Stimulated activated CD8-positive, alpha-beta memory T cell treated with anti-CD3 and anti-CD28 coated beads, Interleukin-12 subunit alpha, Interleukin-12 subunit beta, amount 100 ng/mL, for 1 hour (primary cell): ENCODE measurements around the gene WDR45.

Experiments
- DNase-seq: peaks from one replicate; pipeline ENCODE4 v3.0.0-alpha.2; 2020; ENCODE audit warnings: low read depth

Gene WDR45

DNA sequence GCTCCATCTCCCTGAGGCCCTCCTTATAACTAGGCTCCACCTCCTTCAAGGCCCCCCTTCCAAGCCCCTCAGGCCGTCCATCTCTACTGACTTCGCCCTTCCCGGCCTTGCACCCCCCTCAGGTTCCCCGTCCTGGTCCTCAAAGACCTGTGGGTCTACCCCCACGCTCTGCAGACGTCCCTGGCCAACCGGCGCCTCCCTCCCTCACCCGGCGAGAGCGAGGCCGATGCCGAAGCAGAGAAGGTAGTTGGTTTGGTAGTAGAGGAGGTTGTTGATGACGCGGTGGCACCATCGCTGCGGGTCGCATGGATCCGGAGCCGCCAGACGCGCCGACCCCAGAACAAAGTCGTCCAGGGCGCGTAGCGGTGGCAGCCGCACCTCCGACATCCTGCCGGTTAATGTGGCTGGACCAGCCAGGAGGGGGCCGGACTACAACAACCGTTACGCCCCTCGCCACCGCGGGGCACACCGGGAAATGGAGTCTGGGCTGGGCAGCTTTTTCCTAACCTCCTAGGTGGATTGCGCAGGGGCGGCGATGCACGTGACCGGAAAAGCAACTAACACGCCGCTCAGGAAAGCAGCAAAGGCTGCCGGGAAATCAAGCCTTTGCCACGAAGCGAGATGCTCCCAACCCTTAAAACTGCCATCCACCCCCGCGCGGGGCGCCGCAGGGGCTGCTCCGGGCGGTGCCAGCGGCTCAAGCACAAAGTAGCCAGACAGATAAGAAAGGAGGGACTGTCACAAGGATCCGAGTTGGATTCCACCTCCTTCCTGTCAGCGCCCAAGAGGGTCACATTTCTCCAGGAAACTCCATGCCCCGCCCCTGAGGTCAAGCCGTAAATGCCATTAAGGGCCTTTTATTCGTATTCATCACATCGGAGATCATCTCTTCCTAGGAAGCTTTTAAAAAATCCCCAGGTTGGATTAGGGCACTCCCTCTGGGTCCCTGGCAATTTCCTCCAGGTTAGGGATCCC lies 5.8 kb downstream of the WDR45 start, which contains the start of gene PRAF2:
Gene PRAF2, minus strand, starts transcription at position 402 of the 975 bp plus-strand sequence. Its CDS starts 15 bp downstream, at position 387.
- peak; percentile 81 for DNase-seq

DNA sequence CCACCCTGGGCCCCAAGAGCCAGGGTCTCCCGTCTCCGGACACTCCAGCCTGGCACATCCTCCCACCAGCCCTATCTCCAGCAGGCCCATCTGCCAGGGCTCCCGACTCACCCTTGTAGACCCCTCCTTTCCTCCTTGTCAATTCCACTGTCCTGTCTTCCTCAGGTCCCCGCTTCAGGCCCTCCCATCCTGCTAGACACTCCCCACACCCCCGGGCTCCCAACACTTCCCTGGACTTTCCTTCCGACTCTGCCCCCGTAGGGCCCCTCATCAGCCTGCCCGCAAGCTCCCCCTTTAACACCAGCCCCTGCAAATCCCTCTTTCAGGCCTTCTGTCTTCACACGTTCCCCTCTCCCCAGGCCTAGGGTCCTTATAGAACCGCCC lies 7.0 kb downstream of the WDR45 start:
- no peak for DNase-seq

DNA sequence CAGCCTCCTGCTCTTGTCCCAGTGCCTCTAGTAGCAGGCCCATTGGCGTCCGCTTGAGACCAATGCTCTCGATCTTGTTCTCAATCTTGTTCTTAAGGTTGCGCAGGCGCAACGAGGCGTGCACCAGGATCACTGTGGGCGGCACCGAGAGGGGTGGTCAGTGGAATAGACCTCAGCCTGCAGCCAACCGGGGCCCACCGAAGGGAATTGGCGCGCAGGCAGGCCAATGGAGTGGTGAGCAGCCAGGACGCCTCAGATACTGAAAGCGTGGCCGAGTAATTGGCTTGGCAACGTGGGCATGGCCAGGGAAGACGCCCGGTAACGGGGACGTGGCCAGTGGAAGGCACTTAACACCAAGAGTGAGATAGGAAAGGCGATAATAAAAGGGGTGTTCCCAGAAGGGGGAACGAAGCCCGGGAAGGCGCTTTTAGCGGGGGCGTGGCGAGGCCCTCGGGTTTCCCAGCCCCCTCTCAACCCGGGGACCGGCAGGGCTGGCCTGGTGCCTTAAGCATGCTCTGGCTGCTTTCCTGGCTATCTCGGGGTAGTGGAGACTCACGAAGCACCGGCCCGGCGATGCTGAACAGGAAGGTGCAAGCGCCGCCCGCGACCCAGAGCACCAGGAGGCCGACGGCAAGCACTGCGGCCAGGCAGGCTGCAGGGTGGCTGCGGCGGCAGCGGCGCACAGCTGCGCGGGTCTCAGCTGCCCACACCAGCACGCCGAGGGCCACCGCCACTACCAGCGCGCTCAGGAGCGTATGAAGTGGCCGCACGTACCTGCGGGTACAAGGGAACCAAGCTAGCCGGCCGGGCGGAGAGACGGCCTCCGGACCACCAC lies 7.6 kb downstream of the WDR45 start:
- DNase-seq: no peak

DNA sequence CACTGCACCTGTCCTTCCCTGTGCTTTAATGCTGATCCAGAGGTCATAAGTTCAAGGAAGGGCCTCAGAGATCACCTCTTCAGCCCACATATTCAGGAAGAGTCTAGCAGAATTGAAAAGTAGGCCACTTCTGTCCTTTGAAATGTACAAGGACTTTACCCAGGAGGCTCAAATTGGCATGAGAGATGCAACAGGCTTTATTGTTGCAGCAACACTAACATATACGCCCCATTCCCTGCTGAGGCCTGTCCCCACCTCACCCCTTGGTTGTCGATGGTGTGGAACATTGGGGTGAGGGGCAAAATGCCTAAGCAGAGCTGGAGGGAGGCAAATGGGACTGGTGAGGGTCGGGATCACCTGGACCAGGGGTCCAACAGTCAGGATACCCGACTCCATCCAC lies 8.7 kb downstream of the WDR45 start:
- DNase-seq: no peak

DNA sequence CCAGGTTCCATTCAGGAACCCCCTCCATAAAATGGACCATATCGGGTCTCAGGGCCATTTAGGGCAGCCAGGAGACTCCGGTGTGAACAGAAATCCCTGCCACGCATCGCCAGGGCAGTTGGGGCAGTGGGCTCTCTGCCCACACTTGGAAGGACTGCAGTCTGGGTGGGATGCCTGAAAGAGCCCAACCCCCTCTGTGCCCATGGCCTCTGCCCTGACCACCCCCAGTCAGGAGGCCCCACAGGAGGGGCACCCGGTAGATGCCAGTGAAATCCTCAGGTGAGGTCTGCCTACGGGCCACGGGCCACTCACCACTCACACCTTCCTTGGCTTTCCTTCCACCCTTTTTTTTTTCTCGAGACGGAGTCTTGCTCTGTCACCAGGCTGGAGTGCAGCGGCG lies 10.6 kb downstream of the WDR45 start:
- DNase-seq: no peak

DNA sequence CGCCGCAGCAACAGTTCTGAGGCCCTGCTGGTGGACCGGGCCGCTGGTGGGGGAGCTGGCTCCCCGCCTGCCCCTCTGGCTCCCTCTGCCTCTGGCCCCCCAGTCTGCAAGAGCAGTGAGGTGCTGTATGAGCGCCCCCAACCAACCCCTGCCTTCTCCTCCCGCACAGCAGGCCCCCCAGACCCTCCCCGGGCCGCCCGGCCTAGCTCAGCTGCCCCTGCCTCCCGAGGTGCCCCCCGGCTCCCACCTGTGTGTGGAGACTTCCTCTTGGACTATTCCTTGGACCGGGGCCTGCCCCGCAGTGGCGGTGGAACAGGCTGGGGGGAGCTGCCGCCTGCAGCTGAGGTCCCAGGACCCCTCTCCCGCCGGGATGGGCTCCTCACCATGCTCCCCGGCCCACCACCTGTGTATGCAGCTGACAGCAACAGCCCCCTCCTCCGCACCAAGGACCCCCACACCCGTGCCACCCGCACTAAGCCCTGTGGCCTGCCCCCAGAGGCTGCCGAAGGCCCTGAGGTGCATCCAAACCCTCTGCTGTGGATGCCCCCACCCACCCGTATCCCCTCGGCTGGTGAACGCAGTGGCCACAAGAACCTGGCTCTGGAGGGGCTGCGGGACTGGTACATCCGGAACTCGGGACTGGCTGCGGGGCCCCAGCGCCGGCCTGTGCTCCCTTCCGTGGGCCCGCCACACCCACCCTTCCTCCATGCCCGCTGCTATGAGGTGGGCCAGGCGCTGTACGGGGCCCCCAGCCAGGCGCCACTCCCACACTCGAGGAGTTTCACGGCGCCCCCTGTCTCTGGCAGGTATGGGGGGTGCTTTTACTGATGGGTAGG lies 12.2 kb downstream of the WDR45 start:
- DNase-seq: no peak

DNA sequence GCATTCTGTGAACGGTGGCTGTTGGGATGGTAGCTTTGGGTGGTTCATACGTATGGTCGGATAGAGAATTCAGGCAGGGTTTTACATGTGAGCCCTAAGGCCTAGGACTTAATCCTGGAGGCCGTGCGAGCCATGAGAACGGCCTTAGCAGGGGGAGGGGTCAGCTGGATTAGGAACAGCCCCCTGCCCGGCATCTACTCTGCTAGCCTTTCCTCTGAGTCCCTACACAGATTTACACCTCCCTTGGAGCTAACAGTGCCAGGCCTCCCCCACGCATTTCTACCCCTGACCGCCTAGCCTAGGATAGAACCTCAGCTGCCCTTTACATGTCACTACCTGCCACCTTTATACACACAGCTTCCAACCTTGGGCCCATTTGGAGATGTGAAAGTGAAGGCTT lies 13.0 kb downstream of the WDR45 start:
- no peak for DNase-seq

DNA sequence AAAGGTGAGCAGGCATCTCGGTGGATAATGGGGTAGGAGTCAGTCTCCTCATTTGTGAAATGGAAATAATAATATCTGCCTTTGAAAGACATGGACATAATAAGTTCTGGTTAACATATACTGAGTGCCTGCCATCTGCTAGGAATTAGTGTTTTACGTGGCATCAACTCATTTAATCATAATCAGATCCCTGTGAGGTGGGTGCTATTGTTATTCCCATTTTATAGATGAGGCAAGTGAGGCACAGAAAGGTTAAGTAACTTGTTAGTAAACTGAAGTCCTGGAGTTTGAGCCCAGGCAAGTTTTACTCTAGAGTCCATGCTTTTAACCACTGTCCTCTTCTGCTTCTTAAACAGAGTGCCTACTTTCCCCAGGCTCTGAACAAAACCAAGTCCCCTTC lies 13.4 kb downstream of the WDR45 start:
- no peak for DNase-seq

DNA sequence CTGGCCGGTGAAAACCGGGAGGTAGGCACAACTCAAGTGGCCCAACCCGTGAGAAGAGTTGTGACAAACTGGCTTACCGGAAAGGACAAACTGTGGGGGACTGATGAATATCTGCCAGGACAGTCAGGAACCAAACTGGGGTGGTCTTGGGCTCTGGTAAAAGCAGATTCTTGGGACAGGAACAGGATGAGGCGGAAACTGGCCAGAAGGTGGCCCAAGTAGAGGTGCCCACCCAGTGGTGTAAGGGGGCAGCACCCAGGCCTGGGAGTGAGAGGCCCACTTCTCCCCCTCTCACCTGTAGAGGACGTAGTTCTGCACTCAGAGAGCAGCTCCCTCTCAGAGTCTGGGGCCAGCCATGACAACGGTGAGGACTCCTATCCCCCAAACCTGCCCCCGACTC lies 15.0 kb downstream of the WDR45 start:
- DNase-seq: no peak

DNA sequence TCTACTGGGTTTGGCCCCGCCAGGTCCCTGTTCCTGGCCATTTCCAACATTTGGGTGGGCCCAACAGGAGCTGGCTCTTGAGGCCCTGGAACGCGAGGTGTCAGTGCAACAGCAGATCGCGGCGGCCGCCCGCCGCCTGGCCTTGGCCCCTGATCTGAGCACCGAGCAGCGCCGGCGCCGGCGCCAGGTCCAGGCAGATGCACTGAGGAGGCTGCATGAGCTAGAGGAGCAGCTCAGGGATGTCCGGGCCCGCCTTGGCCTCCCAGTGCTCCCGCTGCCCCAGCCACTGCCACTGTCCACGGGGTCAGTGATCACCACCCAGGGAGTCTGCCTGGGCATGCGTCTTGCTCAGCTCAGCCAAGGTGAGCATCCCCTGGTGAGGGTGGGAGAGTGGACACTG lies 15.4 kb downstream of the WDR45 start:
- no peak for DNase-seq

DNA sequence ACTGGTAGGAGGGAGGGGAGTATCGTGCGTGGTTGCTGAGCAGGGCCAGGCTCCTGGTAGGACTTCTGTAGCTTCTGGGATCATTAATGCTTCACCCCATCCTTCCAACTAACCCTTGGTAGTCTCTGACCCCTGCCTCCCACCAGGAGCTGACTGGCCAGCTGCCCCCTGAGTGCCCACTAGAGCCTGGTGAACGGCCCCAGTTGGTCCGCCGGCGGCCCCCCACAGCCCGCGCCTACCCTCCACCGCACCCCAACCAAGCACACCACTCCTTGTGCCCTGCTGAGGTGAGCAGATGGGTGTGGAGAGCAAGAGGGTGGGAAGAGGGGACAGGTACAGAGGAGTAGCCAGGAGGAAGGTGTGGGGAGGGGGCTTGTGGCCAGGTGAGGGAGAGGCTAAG lies 16.0 kb downstream of the WDR45 start:
- DNase-seq: no peak

DNA sequence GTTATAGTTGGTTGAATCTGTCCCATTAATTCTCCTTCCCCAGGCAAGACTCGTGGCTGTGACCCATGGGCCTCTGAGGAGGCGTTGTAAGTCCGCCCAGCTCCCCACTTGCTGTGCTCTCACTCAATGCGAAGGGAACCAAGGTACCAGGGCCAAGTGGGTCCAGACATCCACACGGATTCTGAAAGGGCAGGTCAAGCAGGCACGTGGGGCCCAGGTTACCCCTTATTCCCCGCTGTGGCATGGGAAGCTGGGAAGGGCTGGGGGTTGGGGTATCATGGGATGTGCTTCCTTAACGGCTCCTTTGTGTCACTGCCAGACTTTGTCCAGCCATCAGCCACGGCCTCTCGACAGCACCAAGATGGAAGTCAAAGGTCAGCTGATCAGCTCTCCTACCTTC lies 17.8 kb downstream of the WDR45 start:
- no peak for DNase-seq

DNA sequence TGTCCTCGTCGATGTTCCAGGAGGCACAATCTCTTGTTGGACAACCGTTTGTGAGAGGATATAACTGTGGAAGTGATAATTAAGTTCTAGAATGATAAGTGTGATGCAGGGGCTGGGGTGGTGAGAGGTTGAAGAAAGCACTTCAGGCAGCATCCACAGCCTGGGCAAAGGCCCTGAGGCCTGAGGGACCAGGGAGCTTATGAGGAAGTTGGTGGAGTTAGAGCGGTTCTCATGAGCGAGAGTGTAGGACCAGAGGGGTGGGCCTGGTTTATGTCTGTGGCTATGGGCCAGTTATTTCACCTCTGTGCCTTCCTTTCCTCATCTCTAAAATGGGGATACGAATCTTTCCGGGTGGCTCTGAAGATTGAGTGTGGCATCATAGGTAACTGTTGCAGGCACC lies 18.2 kb downstream of the WDR45 start:
- DNase-seq: no peak

DNA sequence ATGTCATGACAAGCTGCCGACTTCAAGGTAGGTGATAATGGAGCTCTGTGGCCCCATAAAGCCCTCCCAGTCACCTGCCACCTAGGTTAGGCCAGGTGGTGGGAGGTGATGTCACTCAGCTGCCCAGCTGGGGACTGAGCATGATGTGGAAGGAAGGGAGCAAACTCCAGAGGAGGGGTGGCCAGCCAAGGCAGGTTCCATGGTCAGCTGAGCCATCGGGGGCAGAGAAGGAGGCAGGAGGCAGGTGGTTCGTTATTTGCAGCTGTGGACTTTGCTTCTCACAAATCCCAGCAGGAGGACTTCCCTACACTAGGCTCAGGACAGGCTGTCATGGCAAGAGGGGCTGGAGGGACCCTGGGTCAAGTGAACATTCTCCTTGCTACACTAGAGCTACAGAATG lies 18.8 kb downstream of the WDR45 start:
- DNase-seq: no peak

DNA sequence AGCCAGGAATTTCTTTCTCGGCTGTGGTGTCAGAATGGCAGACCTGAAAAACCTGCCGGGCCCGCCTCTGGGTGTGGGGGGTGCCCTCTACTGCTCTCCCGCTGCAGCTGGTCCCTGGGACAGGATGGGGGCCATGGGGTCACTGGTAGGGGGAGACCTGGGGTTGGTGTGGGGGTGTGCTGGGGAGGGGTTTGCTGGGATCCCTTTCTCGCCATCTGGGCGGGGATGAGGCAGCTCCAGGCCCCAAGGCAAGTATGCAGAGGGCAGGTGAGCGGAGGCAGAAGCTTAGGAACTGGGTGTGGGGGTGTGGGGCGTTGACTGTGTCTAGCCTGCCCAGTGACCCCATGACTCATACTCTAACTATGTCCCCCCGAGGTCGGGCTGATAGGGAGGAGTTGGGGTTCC lies 20.0 kb downstream of the WDR45 start:
- no peak for DNase-seq

DNA sequence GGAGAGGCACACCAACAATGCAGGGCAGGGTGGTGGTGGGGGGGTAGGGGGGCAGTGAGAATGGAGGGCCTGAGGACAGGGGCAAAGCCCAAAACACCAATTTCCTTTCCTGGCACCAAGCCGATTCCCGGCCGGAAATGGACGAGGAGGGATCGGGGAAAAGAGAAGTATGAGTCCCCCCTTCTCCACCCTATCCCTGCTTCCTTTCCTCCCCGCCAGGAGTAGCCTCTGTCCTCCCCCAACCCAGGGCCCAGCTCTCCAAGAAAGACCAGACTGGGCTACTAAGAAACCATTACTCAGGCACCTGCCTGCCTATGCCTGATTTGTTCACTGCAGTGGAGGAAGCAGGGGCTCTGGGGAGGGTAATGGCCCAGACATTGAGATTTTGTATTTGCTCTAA lies 20.5 kb downstream of the WDR45 start:
- no peak for DNase-seq

DNA sequence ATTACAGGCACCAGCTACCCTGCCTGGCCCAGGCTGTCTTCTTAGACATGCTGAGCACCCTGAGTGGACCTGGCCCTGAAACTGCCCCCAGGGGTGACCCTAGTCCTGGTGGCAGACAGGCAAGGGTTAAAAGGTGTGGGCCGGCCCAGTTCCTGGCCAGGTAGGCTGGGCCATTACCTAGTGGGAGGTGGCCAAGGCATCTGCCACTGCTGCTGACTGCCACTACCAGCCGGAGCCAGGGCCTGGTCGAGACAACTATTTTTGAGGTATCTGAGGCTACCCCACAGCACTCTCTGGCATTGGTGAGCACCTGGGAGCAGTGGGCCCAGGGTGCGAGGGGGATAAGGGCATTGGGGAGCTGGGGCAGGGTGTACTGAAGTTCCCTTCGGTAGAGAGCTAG lies 20.9 kb downstream of the WDR45 start, which contains the start of gene CCDC120:
Gene CCDC120, plus strand, starts transcription at position 206 of the 400 bp plus-strand sequence. CDS start 3,043 bp downstream, outside the sequence.
- DNase-seq: no peak

DNA sequence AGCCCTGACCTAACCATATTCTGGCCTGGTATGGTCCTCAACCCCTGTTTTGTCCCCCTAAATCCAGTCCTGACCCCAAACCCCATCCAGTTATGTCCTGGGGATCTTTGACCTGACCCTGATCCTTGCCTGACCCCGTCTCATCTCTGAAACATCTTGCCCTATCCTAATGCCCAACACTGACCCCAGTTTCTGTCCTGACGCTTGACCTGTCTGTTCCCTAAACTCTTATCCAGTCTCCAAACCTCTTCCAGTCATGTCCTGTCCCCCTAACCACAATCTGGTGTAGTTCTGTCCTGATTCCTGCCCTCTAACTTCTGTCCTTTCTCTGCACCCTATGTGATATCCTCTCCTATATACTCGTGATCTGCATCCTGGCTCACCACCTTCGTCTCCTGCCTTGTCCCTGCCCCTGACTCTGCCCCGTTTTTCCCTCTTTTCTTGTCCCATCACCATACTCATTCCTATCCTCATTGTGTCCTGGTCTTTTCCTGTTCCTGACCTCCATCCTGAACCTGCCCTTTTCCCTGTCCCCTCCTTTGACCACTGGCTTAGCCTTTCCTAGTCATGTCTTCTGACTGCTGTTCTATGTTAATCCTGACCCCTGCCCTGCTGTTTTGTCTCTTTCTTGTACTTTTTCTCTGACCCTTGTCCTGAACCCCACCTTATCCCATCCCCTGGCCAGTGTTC lies 25.5 kb downstream of the WDR45 start:
- DNase-seq: no peak

DNA sequence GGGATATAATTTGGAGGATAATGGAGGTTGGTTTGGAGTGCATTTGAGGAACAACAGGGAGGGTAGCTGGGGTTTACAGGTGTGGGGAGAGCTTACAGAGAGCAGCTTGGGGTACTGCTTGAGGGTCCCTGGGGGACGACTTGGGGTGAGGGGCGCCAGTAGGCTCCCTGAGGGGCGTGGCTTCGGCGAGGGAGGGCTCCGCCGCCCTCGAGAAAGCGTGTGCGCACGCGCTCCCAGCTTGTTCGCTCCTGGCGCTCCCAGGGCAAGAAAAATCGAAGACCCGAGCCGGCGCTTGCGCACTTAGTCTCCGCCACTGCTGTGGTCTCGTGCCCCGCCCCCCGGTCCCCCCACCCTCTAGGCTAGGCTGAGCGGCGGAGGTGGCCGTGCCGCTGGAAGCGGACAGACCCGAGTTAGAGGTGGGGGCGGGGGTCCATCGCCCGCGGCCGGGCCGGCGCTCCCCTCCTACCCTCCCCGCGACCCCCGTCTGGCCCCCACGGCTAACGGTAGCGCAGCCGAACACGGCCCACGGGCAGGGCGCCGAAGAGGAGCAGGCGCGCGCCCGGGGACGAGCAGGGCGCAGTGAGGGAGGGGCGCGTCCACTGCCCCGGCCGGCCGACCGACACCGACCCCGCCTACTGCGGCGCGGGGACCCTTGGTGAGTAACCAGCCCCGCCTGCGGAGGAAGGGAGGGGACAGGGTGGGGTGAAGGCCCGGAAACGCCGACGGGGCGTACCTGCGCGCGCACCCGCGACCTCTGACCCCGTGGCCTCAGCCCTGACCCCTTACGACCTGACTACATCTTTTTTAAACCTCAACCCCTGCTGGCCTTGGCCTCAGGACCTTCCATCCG lies 26.2 kb downstream of the WDR45 start:
- DNase-seq: peak; percentile 36

DNA sequence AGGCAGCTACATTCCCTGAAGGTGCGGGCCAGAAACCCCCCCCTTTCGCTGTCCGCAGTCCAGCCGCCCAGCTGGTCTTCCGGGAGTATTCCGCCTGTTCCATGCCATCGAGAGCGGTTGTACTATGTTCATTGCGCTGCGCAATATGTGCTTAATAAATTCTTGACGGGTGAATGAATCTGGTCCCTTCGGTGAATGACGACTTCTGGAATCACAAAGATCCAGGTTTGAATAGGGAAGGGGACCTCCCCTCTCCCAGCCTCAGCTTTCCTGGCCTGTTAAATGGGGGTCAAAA lies 35.8 kb downstream of the WDR45 start:
- DNase-seq: no peak
